ENCODE measurements around the gene SART1. TPM values are rescaled to one million over a fixed set of nuclear protein-coding genes. Genes with fewer than 3 reads are reported as not detected.

Gene SART1, protein sequence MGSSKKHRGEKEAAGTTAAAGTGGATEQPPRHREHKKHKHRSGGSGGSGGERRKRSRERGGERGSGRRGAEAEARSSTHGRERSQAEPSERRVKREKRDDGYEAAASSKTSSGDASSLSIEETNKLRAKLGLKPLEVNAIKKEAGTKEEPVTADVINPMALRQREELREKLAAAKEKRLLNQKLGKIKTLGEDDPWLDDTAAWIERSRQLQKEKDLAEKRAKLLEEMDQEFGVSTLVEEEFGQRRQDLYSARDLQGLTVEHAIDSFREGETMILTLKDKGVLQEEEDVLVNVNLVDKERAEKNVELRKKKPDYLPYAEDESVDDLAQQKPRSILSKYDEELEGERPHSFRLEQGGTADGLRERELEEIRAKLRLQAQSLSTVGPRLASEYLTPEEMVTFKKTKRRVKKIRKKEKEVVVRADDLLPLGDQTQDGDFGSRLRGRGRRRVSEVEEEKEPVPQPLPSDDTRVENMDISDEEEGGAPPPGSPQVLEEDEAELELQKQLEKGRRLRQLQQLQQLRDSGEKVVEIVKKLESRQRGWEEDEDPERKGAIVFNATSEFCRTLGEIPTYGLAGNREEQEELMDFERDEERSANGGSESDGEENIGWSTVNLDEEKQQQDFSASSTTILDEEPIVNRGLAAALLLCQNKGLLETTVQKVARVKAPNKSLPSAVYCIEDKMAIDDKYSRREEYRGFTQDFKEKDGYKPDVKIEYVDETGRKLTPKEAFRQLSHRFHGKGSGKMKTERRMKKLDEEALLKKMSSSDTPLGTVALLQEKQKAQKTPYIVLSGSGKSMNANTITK
- 24.7 and 28.4 TPM in 2 replicates for total RNA-seq (2014; rRNA removed; shearing (Covaris generic))
- polyA plus RNA-seq (2014; cell fraction: nucleus; rRNA removed) = 21.3 and 33.9 TPM in 2 replicates

GRCh38 chr11:65961267-65962140, at the start of gene SART1:
Gene SART1 (plus strand): TSS chr11:65961734. CDS start chr11:65961781, 47 bp downstream.
- peak; percentile 92 for DNase-seq (ENCODE audit: extremely low read depth, low read depth)

DNA sequence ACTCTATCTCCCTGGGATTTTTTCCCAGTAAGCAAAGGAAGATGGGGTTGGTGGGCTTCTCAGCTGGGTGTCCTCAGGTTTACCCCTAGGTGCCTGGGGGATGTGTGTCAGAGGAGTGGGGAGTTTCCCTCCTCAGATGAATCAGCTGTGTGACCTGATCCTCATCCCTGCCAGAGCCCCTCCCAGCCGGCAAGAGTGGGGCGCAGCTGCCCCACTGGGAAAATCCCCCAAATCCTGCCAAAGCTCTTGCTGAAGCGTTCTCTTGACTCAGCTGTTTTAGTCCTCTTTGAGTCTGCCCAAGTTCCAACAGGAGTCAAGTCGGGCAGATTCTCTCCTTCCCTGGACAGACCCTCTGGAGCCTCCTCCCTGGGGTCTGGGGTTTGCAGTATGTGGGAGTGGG, 48.7 kb upstream of the SART1 start:
- DNase-seq (ENCODE audit: extremely low read depth, low read depth) = no peak

DNA sequence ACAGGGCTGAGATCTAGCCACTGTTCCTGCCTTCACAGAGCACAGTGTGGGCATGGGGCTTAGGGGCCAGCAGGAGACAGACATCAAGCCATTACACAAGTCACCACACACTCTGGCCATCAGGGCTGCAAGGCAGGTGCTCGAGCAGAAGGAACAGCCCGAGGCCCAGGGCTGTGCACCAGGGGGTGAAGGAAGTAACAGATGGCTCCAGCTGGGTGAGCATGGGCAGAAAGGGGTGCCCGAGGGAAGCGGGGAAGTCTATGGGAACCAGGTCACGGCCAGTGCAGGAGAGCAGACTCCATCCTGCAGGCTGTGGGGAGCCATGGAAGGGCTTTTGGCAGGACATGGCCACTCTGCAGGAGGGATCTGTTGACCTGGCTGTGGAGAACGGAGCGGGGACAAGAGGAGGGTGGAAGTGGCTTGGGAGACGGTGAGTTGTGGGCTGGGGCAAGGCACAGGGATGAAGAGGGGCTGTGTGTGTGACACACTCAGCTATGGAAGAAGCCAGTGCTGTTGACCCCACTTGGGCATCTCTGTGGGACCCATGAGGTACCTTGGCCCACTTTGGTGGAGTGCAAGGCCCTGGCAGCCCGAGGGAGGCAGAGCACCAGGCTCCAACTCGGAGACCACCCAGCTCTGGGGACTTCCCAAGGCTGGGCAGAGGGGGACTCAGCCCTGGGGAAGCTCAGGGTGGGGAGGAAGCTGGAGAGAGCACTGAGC, 46.3 kb upstream of the SART1 start:
- DNase-seq (ENCODE audit: extremely low read depth, low read depth) = no peak

DNA sequence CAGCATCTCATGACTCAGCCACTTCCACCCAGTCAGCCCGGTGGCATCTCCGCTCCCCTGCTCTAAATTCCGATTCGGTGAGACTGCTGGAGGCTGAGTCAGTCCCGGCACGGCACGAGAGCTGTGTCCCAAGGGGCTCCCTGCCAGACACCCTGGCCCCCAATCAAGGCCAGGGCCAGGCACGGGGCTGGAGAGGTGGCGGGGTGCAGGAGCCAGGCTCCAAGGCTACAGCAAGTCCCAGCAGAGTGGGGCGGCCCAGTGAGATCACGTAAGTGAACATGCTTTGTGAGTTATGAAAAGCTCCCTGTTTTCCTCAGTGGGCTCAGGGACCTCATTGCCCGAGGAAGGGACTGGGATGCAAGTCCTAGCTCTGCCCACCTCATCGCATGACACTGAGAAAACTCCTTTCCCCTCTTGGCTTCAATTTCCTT, 45.7 kb upstream of the SART1 start:
- DNase-seq (ENCODE audit: extremely low read depth, low read depth) = peak; percentile 87

GRCh38 chr11:65916391-65916790, 45.1 kb upstream of the SART1 start:
- DNase-seq (ENCODE audit: extremely low read depth, low read depth) = no peak

DNA sequence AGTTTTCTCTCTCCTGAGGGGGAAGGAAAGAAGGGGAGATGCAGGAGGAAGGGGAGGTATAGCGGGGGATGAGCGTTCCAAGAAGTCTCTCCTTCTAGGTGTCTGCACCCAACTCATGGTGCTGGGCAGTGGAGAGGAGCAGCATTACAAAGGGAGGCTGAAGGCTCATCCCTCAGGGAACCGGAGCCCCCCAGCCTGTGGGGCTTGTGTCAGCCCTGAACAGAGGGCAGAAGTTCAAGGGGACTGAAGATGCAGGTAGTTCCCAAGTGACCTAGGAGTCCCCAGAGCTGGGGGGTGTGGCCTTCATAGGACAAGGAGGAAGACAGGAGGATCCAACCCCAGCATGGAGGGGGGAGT, 44.5 kb upstream of the SART1 start:
- DNase-seq (ENCODE audit: extremely low read depth, low read depth) = no peak

DNA sequence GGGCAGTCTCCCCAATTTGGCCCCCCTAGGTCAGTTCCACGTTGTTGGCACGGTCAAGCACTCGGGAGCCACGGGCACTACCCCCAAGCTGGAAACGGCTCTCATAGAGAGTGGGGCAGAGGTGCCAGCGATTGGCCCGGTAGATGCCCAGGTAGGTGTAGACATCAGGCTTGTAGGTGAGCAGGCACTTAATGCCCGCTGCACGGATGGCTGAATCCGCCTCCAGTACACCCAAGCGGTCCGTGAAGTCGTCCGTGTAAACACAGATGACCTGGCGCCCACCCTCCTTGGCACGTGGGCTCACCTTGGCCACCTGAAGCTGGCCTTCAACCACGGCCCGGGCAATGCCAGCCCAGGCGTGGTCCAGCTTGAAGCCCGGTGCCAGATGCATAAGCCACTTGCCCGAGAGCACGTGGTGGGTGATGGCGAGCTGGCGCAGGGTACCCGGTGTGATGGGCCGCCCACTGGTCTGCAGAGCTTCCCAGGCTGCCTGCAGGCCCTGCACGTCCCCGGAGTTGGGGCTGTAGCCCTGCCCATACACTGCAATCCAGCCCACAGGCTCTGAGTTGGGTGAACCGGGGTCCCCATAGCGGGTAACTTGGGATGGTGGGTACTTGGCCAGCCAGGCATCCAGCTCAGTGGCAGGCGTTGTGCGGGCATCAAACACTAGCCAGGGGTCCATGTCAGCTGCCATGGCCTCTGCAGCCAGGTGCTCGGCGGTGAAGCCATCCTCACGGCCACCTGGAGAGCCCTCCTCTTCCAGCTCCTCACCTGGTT, 43.9 kb upstream of the SART1 start:
- no peak for DNase-seq (ENCODE audit: extremely low read depth, low read depth)

DNA sequence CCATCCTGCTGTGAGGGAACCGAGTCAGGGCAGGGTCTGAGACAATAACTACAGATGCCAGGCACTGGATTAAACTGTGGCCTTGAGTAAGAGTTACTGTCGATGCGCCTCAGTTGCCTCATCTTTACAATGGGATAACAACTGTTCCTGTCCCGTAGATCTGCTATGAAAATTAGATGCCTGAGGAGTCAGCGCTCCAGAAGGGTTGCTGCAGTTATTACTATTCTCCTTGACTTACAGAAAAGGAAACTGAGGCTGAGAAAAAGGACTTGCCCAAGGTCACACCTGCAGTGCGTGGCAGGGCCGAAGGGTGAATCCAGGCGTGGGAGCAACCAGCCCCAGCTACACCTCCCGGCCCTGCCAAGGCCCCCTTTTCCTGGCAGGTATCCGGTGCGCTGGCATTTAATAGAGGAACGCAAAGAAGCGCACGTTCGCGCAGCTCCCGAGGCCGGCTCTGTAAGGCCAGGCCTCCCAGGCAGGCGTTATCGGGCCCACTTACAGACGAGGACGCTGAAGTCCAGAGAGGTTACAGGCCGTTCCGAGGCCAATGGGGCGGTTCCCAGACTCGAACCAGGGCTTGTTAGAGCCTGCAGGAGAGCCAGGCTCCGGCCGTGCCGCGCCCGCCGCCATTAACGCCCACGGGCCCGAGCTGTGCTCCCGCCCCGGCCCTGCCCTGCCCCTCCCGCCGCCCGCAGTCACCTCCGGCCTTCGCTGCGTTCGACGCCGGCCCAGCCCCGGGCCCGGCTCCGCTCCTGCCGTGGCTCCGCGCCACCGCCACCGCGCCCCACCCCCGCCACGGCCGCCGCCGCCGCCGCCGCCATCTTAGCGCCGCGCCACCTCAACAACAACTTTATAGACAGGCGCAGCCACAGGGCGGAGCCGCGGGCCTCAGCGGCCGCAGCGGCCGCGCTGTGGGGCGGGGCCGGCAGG, 43.1 kb upstream of the SART1 start, which contains the start of gene C11orf68:
C11orf68 (minus strand) TSS at position 852 of the 930 bp plus-strand sequence; CDS start at position 821, 31 bp downstream.
- DNase-seq (ENCODE audit: extremely low read depth, low read depth) = no peak

GRCh38 chr11:65919141-65919572, 42.4 kb upstream of the SART1 start, which contains the start of gene DRAP1:
Gene DRAP1 (plus strand): TSS chr11:65919426. CDS start chr11:65919502, 76 bp downstream.
- DNase-seq (ENCODE audit: extremely low read depth, low read depth) = peak; percentile 95

GRCh38 chr11:65919573-65920371, 41.8 kb upstream of the SART1 start:
- DNase-seq (ENCODE audit: extremely low read depth, low read depth) = no peak

- DNase-seq (ENCODE audit: extremely low read depth, low read depth) = no peak
Measured at GRCh38 chr11:65920372-65920802, 41.1 kb upstream of the SART1 start.

DNA sequence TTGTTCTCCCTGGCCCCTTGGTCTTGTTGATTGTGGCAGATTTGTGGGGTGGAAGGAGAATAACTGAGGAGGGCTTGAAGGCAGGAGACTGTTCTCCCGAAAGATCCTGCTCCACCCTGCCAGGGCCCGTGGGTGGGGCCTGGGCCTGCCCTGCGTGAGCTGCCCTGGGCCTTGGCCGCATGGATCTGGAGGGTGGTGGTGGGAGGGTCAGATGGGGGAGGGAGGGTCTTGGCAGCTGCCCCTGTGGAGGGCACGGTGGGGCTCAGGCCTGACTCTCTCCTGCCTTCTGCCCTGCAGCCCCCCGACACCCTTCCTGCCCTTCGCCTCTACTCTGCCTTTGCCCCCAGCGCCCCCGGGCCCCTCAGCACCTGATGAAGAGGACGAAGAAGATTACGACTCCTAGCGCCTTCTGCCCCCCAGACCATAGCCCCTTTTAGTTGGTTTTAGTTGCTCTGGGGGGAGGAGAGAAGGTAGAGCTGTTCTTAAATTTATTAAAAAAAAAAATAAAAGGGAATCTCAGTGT, 40.4 kb upstream of the SART1 start:
- DNase-seq (ENCODE audit: extremely low read depth, low read depth) = no peak

GRCh38 chr11:65921876-65922275, 39.7 kb upstream of the SART1 start:
- no peak for DNase-seq (ENCODE audit: extremely low read depth, low read depth)

DNA sequence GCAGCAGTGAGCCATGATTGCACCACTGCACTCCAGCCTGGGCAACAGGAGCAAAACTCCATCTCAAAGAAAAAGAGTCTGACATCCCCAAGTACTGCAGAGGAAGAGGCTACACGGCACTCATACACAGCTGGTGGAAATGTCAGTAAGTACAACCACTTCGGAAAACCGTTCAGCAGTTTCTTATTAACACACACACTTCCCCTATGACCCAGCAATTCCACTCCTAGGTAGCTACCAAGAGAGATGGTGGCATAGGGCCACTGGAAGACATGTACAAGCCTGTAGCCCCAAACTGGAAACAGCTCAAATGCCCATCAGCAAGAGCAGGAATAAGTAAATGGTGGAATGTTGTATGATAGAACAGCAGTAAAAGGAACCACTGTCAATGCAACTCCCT, 39.0 kb upstream of the SART1 start:
- no peak for DNase-seq (ENCODE audit: extremely low read depth, low read depth)

DNA sequence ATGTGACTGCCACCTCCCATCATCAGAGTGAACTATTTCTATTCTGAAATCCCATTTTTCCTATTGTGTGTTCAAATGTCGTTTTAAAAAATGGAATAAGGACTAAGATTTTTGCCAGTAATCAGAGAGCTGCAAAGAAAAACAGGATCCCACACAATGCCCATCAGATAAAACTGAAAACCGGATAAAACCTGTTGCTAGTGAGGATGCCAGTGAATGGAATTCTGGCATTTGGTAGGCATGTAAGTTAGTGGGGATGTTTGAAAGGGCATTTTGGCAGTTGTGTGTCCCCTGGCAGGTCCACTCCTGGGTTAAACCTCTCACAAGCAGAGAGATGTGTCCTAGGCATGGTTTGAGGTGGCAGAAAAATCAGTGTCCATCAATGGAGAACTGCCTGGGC, 36.1 kb upstream of the SART1 start:
- no peak for DNase-seq (ENCODE audit: extremely low read depth, low read depth)

GRCh38 chr11:65927904-65928397, 33.6 kb upstream of the SART1 start:
- no peak for DNase-seq (ENCODE audit: extremely low read depth, low read depth)

DNA sequence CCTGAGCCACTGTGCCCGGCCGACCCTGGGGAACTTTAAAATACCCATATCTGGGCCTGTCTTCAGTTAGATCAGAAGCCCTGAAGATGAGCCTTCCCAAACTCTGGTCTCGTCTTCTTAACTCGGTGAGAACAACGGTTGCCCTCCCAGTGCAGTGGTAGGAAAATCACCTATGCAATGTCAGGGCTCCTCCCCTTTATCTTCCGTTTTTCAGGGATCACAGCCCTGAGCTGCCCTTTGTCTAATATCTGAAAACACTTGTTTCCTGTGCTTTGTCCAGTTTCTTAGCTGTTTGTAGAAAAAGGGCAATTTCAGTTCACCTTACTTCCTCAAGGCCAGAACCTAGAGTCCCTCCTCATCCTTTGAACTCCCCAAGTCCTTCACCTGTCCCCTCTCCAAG, 32.9 kb upstream of the SART1 start:
- no peak for DNase-seq (ENCODE audit: extremely low read depth, low read depth)
